Measurements from ENCODE around the gene HTR5A. TPM values are rescaled to one million over a fixed set of nuclear protein-coding genes. Genes with fewer than 3 reads are reported as not detected.

The HTR5A gene
- total RNA-seq, 3 donors from 2014 or later: not detected

DNA sequence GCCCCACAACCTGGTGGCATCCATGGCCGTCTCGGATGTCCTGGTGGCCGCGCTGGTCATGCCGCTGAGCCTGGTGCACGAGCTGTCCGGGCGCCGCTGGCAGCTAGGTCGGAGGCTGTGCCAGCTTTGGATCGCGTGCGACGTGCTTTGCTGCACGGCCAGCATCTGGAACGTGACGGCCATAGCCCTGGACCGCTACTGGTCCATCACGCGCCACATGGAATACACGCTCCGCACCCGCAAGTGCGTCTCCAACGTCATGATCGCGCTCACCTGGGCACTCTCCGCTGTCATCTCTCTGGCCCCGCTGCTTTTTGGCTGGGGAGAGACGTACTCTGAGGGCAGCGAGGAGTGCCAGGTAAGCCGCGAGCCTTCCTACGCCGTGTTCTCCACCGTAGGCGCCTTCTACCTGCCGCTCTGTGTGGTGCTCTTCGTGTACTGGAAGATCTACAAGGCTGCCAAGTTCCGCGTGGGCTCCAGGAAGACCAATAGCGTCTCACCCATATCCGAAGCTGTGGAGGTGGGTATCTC lies 1.1 kb downstream of the HTR5A start:
- H3K9me3 ChIP-seq: no peaks in the 10 kb centered on the region
- H3K4me1 ChIP-seq (ENCODE audit: low read depth): no peaks in the 10 kb centered on the region
- TF ChIP-seq, protein P1, sequence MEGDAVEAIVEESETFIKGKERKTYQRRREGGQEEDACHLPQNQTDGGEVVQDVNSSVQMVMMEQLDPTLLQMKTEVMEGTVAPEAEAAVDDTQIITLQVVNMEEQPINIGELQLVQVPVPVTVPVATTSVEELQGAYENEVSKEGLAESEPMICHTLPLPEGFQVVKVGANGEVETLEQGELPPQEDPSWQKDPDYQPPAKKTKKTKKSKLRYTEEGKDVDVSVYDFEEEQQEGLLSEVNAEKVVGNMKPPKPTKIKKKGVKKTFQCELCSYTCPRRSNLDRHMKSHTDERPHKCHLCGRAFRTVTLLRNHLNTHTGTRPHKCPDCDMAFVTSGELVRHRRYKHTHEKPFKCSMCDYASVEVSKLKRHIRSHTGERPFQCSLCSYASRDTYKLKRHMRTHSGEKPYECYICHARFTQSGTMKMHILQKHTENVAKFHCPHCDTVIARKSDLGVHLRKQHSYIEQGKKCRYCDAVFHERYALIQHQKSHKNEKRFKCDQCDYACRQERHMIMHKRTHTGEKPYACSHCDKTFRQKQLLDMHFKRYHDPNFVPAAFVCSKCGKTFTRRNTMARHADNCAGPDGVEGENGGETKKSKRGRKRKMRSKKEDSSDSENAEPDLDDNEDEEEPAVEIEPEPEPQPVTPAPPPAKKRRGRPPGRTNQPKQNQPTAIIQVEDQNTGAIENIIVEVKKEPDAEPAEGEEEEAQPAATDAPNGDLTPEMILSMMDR (IDR thresholded peaks at IDR 0.05): no peak
- intact Hi-C loops (cut with DNase I, micrococcal nuclease): no loop called here
- H3K4me3 ChIP-seq: no peak overlapping the region
- DNase-seq (no peak), ATAC-seq (no peak)
- H3K36me3 ChIP-seq (ENCODE audit: low read depth): no peaks in the 10 kb centered on the region

DNA sequence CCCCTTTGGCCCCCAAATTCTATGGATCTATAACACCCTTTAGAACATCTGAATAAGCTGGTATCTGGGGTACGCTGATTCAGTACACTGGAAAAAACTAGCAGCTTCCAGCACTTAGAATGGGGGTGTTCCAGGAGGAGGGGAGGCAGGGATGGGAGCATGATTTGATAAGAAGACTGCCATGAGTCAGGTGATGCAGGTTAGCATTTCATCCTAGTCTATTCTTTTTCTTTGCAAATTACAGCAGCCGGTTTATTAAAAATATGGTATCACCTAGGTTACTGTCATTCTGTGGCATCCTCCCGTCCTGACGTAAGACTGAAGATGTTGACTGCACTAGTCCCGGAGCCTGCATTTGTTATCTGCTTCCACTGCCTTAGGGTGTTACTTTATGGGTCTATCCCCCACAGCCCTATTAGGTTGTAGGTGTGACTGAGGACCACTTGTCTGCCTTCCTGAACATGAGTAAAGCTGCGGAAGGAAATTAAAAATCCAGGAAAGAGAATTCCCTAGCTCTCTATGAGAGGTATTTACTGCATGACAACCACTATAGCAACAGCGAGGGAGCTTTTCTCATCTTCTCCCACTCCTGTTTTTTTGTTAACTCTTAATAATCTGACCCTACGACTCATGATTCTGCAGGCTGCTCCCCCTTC lies 1.9 kb downstream of the HTR5A start:
- Histone ChIP-seq H3K4me3 (no peak overlapping the region), H3K4me1 (ENCODE audit: low read depth) (no peaks in the 10 kb centered on the region), H3K36me3 (ENCODE audit: low read depth) (no peaks in the 10 kb centered on the region), H3K9me3 (no peaks in the 10 kb centered on the region)
- DNase-seq (no peak), ATAC-seq (no peak)
- intact Hi-C loops (cut with DNase I, micrococcal nuclease): no loop called here
- TF ChIP-seq, protein P1 (IDR thresholded peaks at IDR 0.05): no peak

DNA sequence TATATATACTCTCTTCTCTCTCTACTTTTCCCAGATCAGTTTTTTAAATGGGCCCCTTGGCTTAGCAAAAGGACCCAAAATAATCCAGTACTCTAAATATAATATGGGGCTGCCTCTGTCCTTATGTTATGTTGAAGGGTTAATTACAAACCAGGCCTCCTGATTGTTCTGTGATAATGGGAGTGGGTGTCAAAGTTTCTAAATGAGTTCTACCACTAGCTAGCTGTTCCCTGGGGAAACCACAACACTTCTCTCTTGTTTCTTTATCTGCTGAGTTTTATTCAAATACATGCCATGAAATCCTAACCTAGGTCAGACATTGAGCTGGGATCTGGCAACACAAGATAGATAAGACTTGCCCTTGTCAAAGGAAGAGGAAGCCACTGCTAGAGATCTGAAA lies 3.8 kb downstream of the HTR5A start:
- no peaks in the 10 kb centered on the region for H3K36me3 ChIP-seq (ENCODE audit: low read depth)
- DNase-seq: no peak
- intact Hi-C loops (cut with DNase I, micrococcal nuclease): no loop called here
- TF ChIP-seq, protein P1 (IDR thresholded peaks at IDR 0.05): no peak
- no peak for ATAC-seq
- no peak overlapping the region for H3K4me3 ChIP-seq
- H3K4me1 ChIP-seq (ENCODE audit: low read depth): no peaks in the 10 kb centered on the region
- no peaks in the 10 kb centered on the region for H3K9me3 ChIP-seq

DNA sequence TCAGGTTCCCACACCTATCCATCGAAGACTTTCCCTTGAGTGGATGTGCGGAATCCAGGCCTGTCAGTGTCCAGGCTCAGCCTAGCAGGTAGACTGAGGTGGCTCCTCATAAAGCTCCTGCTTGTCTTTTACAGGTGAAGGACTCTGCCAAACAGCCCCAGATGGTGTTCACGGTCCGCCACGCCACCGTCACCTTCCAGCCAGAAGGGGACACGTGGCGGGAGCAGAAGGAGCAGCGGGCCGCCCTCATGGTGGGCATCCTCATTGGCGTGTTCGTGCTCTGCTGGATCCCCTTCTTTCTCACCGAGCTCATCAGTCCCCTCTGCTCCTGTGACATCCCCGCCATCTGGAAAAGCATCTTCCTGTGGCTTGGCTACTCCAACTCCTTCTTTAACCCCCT lies 13.9 kb downstream of the HTR5A start:
- H3K36me3 ChIP-seq (ENCODE audit: low read depth): no peaks in the 10 kb centered on the region
- TF ChIP-seq, protein P1 (IDR thresholded peaks at IDR 0.05): no peak
- no peak overlapping the region for H3K4me3 ChIP-seq
- intact Hi-C loops (cut with DNase I, micrococcal nuclease): no loop called here
- ATAC-seq (no peak), DNase-seq (no peak)
- no peaks in the 10 kb centered on the region for H3K4me1 ChIP-seq (ENCODE audit: low read depth)
- H3K9me3 ChIP-seq: no peaks in the 10 kb centered on the region

DNA sequence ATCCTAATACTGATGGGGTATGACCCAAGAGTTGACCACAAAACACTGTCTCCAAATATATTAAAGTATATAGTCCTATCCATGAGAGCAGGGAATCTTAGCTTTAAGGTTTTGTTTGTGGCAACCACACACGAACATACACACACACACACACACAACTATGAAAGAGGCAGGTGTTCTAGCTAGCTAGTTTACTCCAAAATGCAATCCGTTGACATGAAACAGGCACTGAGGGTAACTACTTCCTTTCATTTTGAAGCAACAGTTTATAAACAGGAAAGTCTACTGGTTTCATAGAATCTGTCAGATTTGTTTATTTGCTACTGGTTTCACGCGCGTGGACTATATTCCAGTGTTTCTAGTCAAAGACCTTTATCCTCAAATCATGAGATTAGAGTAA lies 14.8 kb downstream of the HTR5A start:
- TF ChIP-seq, protein P1 (IDR thresholded peaks at IDR 0.05): no peak
- no peaks in the 10 kb centered on the region for H3K4me1 ChIP-seq (ENCODE audit: low read depth)
- intact Hi-C loops (cut with DNase I, micrococcal nuclease): no loop called here
- no peak overlapping the region for H3K4me3 ChIP-seq
- no peaks in the 10 kb centered on the region for H3K9me3 ChIP-seq
- H3K36me3 ChIP-seq (ENCODE audit: low read depth): no peaks in the 10 kb centered on the region
- no peak for ATAC-seq
- no peak for DNase-seq

Measured in mucosa of descending colon (tissue), 3 donors.